ENCODE results near the gene TM9SF1.

- TF ChIP-seq GATA2 (IDR thresholded peaks at IDR 0.05; ENCODE audit: low read depth, low read length), result no peak
- TF ChIP-seq GATA3 (IDR thresholded peaks at IDR 0.05; ENCODE audit: low read depth, low read length), result no peak
These were observed 6.2 kb downstream of the TM9SF1 start for GRCh38 chr14:24189059-24189375.
